KMS-11 (cell line): Measurements from ENCODE around the gene GABBR2.

ENCODE experiments used
- H2AFZ ChIP-seq: fragments of 200-600 bp; sonication (generic); 2 replicates; pipeline ENCODE4 v1.6.1; 2016; ENCODE audit warnings: antibody characterized with exemption, mixed run types, low read depth
- H3K27ac ChIP-seq: fragments of 200-600 bp; sonication (generic); 2 replicates; pipeline ENCODE4 v1.6.1; 2016; ENCODE audit warnings: mild to moderate bottlenecking, mixed run types
- H3K27me3 ChIP-seq: fragments of 200-600 bp; sonication (generic); 2 replicates; pipeline ENCODE4 v1.6.1; 2017; ENCODE audit warnings: mild to moderate bottlenecking, low read depth, mixed run types, moderate library complexity; ENCODE audit not compliant: insufficient read depth
- H3K36me3 ChIP-seq: fragments of 200-600 bp; sonication (generic); 2 replicates; pipeline ENCODE4 v1.6.1; 2017; ENCODE audit warnings: mild to moderate bottlenecking, mixed run types; ENCODE audit not compliant: insufficient read depth
- H3K4me1 ChIP-seq: fragments of 200-600 bp; sonication (generic); 2 replicates; pipeline ENCODE4 v1.6.1; 2016; ENCODE audit warnings: mild to moderate bottlenecking, low read depth, mixed run types; ENCODE audit not compliant: poor library complexity, severe bottlenecking
- H3K4me2 ChIP-seq: fragments of 200-600 bp; sonication (generic); 2 replicates; pipeline ENCODE4 v1.7.0; 2016; ENCODE audit warnings: mild to moderate bottlenecking, mixed run types
- H3K4me3 ChIP-seq: fragments of 200-600 bp; sonication (generic); IDR thresholded peaks from 2 replicates; pipeline ENCODE4 v1.6.1; 2017; ENCODE audit warnings: low read depth, low read length, mixed read lengths; ENCODE audit not compliant: insufficient read depth
- H3K79me2 ChIP-seq: fragments of 200-600 bp; sonication (generic); 2 replicates; pipeline ENCODE4 v1.6.1; 2016; ENCODE audit warnings: low read depth, mixed run types; ENCODE audit not compliant: insufficient read depth
- H3K9ac ChIP-seq: fragments of 200-600 bp; sonication (generic); 2 replicates; pipeline ENCODE4 v1.6.1; 2016; ENCODE audit warnings: mild to moderate bottlenecking, mixed run types
- H4K20me1 ChIP-seq: fragments of 200-600 bp; sonication (generic); 2 replicates; pipeline ENCODE4 v1.6.1; 2016; ENCODE audit warnings: mild to moderate bottlenecking, mixed run types; ENCODE audit not compliant: insufficient read depth
- CTCF ChIP-seq: fragments of 200-600 bp; sonication (generic); conservative IDR thresholded peaks from 2 replicates; pipeline ENCODE4 v1.6.1; 2017; ENCODE audit warnings: low read depth, mild to moderate bottlenecking, antibody characterized with exemption, low read length, moderate library complexity, mixed read lengths

The GABBR2 gene

GRCh38 chr9:98644011-98644410 is 64.7 kb downstream of the GABBR2 start:
- Histone ChIP-seq H3K4me1 (no peaks in the 10 kb centered on the region), H3K36me3 (no peaks in the 10 kb centered on the region), H3K27ac (no peak overlapping the region), H3K4me3 (no peak overlapping the region), H2AFZ (no peak overlapping the region), H3K4me2 (no peak overlapping the region), H3K27me3 (no peaks in the 10 kb centered on the region), H3K79me2 (no peaks in the 10 kb centered on the region), H4K20me1 (no peaks in the 10 kb centered on the region), H3K9ac (no peak overlapping the region)
- TF ChIP-seq CTCF: no peak

GRCh38 chr9:98642661-98643312 is 65.9 kb downstream of the GABBR2 start:
- Histone ChIP-seq H3K9ac (no peak overlapping the region), H4K20me1 (no peaks in the 10 kb centered on the region), H2AFZ (no peak overlapping the region), H3K4me1 (no peaks in the 10 kb centered on the region), H3K79me2 (no peaks in the 10 kb centered on the region), H3K27ac (no peak overlapping the region), H3K27me3 (no peaks in the 10 kb centered on the region), H3K36me3 (no peaks in the 10 kb centered on the region), H3K4me3 (no peak overlapping the region), H3K4me2 (no peak overlapping the region)
- TF ChIP-seq CTCF: no peak

- Histone ChIP-seq H3K4me2 (no peak overlapping the region), H2AFZ (no peak overlapping the region), H3K79me2 (no peaks in the 10 kb centered on the region), H3K27ac (no peak overlapping the region), H3K4me1 (no peaks in the 10 kb centered on the region), H3K36me3 (no peaks in the 10 kb centered on the region), H4K20me1 (no peaks in the 10 kb centered on the region), H3K9ac (no peak overlapping the region), H3K4me3 (no peak overlapping the region), H3K27me3 (no peaks in the 10 kb centered on the region)
- TF ChIP-seq CTCF: no peak
Observed at GRCh38 chr9:98641695-98642094, 67.0 kb downstream of the GABBR2 start.

DNA sequence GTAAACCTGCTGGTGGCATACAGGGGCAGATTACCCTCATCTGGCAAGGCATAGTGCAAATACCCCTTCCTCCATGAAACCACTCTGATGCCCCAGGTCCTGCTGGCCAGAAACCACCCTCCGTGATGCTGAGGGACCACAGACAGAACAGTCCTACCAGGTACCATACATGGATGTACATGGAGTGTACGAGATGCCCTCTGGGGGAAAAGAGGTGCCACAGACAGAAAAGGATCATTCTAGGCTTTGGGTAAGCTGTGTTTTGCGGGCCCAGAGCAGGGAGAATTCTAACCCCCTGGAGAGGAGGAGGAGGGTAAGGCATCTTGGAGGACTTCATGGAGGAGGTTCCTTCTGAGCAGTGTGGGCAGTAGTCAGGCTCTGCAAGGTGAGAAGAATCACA is 68.3 kb downstream of the GABBR2 start:
- H3K9ac ChIP-seq: no peak overlapping the region
- H3K4me2 ChIP-seq: no peak overlapping the region
- no peak for TF ChIP-seq CTCF
- no peaks in the 10 kb centered on the region for H4K20me1 ChIP-seq
- H3K27me3 ChIP-seq: no peaks in the 10 kb centered on the region
- H3K4me3 ChIP-seq: no peak overlapping the region
- H2AFZ ChIP-seq: no peak overlapping the region
- no peaks in the 10 kb centered on the region for H3K36me3 ChIP-seq
- H3K79me2 ChIP-seq: no peaks in the 10 kb centered on the region
- H3K4me1 ChIP-seq: no peaks in the 10 kb centered on the region
- H3K27ac ChIP-seq: no peak overlapping the region
